ENCODE results near the gene TAF4. TPM values are rescaled to one million over a fixed set of nuclear protein-coding genes. Genes with fewer than 3 reads are reported as not detected.
"Not testable (repeated sequence)": the region's sequence is repeated elsewhere in the genome, so short reads cannot be mapped to it uniquely, and the experiment has no call there.

TAF4 gene
- total RNA-seq, 1 donor from 2014 or later, result 26.0 TPM

GRCh38 chr20:62073323-62073722, 7.6 kb upstream of the TAF4 start:
- DNase-seq (ENCODE audit: low spot score), result no peak

- DNase-seq (ENCODE audit: low spot score), result not testable (repeated sequence)
These were observed 6.2 kb upstream of the TAF4 start for GRCh38 chr20:62071669-62072430.

- DNase-seq (ENCODE audit: low spot score), result no peak
These were observed 4.1 kb upstream of the TAF4 start for GRCh38 chr20:62069741-62070216.

- DNase-seq (ENCODE audit: low spot score), result no peak
These were observed 3.3 kb upstream of the TAF4 start for GRCh38 chr20:62068997-62069396.

- DNase-seq (ENCODE audit: low spot score), result no peak
These were observed 2.0 kb upstream of the TAF4 start for GRCh38 chr20:62067547-62068260.

GRCh38 chr20:62066983-62067433, 1.3 kb upstream of the TAF4 start:
- DNase-seq (ENCODE audit: low spot score), result no peak

- peak; percentile 53 for DNase-seq (ENCODE audit: low spot score)
These were observed 780 bp upstream of the TAF4 start for GRCh38 chr20:62066339-62066982.

- no peak for DNase-seq (ENCODE audit: low spot score)
These were observed 659 bp downstream of the TAF4 start for GRCh38 chr20:62064770-62065673.

- DNase-seq (ENCODE audit: low spot score), result no peak
These were observed 1.5 kb downstream of the TAF4 start for GRCh38 chr20:62063981-62064769.

GRCh38 chr20:62063315-62063980, 2.2 kb downstream of the TAF4 start:
- no peak for DNase-seq (ENCODE audit: low spot score)

- DNase-seq (ENCODE audit: low spot score), result no peak
These were observed 2.9 kb downstream of the TAF4 start for GRCh38 chr20:62062661-62063314.

GRCh38 chr20:62061851-62062423, 3.7 kb downstream of the TAF4 start:
- DNase-seq (ENCODE audit: low spot score), result no peak

GRCh38 chr20:62060631-62061541, 4.8 kb downstream of the TAF4 start:
- no peak for DNase-seq (ENCODE audit: low spot score)

GRCh38 chr20:62059920-62060630, 5.6 kb downstream of the TAF4 start:
- DNase-seq (ENCODE audit: low spot score), result no peak

GRCh38 chr20:62059401-62059800, 6.3 kb downstream of the TAF4 start:
- DNase-seq (ENCODE audit: low spot score), result no peak

- DNase-seq (ENCODE audit: low spot score), result no peak
These were observed 6.7 kb downstream of the TAF4 start for GRCh38 chr20:62058941-62059340.

GRCh38 chr20:62056975-62057374, 8.7 kb downstream of the TAF4 start:
- DNase-seq (ENCODE audit: low spot score), result no peak
